A673 (cell line): ENCODE measurements around the gene SYT7. TPM values are rescaled to one million over a fixed set of nuclear protein-coding genes. Genes with fewer than 3 reads are reported as not detected.
A peak's percentile ranks its signal among the peaks of the same experiment; 100 is the strongest.

Experiments
- BruUV-seq: library from RNA; stranded (reverse); fragments of 400-500 nt; replicated peaks from 2 replicates; lab custom pipeline; 2021; lab: Mats Ljungman, UMichigan
- CTCF ChIA-PET: fragments of 300-600 bp; sonication (Branson Sonifier 250); formaldehyde crosslinking; loops from one replicate; lab custom pipeline; 2022; ENCODE audit warnings: antibody characterized with exemption; lab: Charles Lee
- POLR2A ChIA-PET: fragments of 300-600 bp; sonication (Branson Sonifier 250); formaldehyde crosslinking; loops from one replicate; lab custom pipeline; 2022; ENCODE audit warnings: antibody characterized with exemption; ENCODE audit not compliant: low non-redundant PET; lab: Charles Lee
- DNase-seq: peaks from one replicate; pipeline ENCODE4 v3.0.0-alpha.2; 2015; ENCODE audit warnings: low spot score
- H3K27ac ChIP-seq: fragments of 200-600 bp; sonication (generic); 2 replicates; pipeline ENCODE4 v1.5.1; 2016; ENCODE audit warnings: mixed run types, low read depth, mild to moderate bottlenecking, mixed read lengths, antibody characterized with exemption, low read length; ENCODE audit not compliant: poor library complexity, severe bottlenecking
- H3K27me3 ChIP-seq: fragments of 200-600 bp; sonication (generic); replicated peaks from 2 replicates; pipeline ENCODE4 v1.6.1; 2017; ENCODE audit warnings: mixed run types, low read depth, mild to moderate bottlenecking, mixed read lengths, antibody characterized with exemption, low read length; ENCODE audit not compliant: insufficient read depth, poor library complexity
- H3K36me3 ChIP-seq: fragments of 200-600 bp; sonication (generic); 2 replicates; pipeline ENCODE4 v1.6.1; 2016; ENCODE audit warnings: mixed run types, mild to moderate bottlenecking, mixed read lengths, antibody characterized with exemption, low read length; ENCODE audit not compliant: insufficient read depth, poor library complexity, severe bottlenecking
- H3K4me1 ChIP-seq: fragments of 200-600 bp; sonication (generic); 2 replicates; pipeline ENCODE4 v1.6.1; 2017; ENCODE audit warnings: mixed run types, mild to moderate bottlenecking, mixed read lengths, antibody characterized with exemption, low read length; ENCODE audit not compliant: insufficient read depth, poor library complexity, severe bottlenecking
- H3K4me3 ChIP-seq: fragments of 200-600 bp; sonication (generic); 2 replicates; pipeline ENCODE4 v1.5.1; 2016; ENCODE audit warnings: low read depth, mixed run types, mild to moderate bottlenecking, mixed read lengths, low read length; ENCODE audit not compliant: poor library complexity, severe bottlenecking
- H3K9me3 ChIP-seq: fragments of 200-600 bp; sonication (generic); 2 replicates; pipeline ENCODE4 v1.6.1; 2016; ENCODE audit warnings: mixed run types, low read depth, mild to moderate bottlenecking, mixed read lengths, antibody characterized with exemption, low read length; ENCODE audit not compliant: poor library complexity, severe bottlenecking
- CTCF ChIP-seq: fragments of 300-800, 200-600 bp; sonication (generic); conservative IDR thresholded peaks from 2 replicates; pipeline ENCODE4 v1.5.1; 2017; ENCODE audit warnings: low read depth, mild to moderate bottlenecking, antibody characterized with exemption, low read length, moderate library complexity, mixed read lengths
- EZH2 ChIP-seq: fragments of 200-600 bp; sonication (generic); IDR thresholded peaks from 2 replicates; pipeline ENCODE4 v1.6.1; 2017; ENCODE audit warnings: borderline replicate concordance, low read depth, mild to moderate bottlenecking, mixed read lengths, antibody characterized with exemption, low read length; ENCODE audit not compliant: poor library complexity, severe bottlenecking
- intact Hi-C: fragments of 100-400 bp; cut with micrococcal nuclease; formaldehyde crosslinking; loops from one replicate; pipeline ENCODE4 v1.10.0; 2022; ENCODE audit not compliant: unreplicated experiment
- total RNA-seq: library from RNA; stranded (reverse); gene quantifications from 2 replicates; pipeline ENCODE4 v1.2.3, GENCODE V29; 2021

The SYT7 gene
- total RNA-seq, 1 experiment from 2014 or later, result 1.3 TPM

- no peaks in the 10 kb centered on the region for H3K36me3 ChIP-seq
- intact Hi-C loops, result no loop called here
- no peak for DNase-seq
- CTCF ChIA-PET, result interaction anchor here (1.2 to 1.5 kb wide), 2 partner anchors 12 to 23 kb away, joined by 3 to 8 read pairs; no protein-coding TSS in a partner anchor
- H3K4me1 ChIP-seq, result peaks cover 53% of the 10 kb centered on the region
- BruUV-seq, result no TSS peak
- no peaks in the 10 kb centered on the region for H3K27me3 ChIP-seq
- POLR2A ChIA-PET, result no interaction called here
- TF ChIP-seq CTCF (no peak), EZH2 (no peak)
- H3K27ac ChIP-seq, result peak overlapping the region; percentile 76
- no peak overlapping the region for H3K4me3 ChIP-seq
- H3K9me3 ChIP-seq, result no peaks in the 10 kb centered on the region
Observed at GRCh38 chr11:61505106-61505505, 75.8 kb downstream of the SYT7 start.

- Histone ChIP-seq H3K27ac (no peak overlapping the region), H3K4me1 (peaks cover 51% of the 10 kb centered on the region), H3K27me3 (no peaks in the 10 kb centered on the region), H3K4me3 (no peak overlapping the region), H3K9me3 (no peaks in the 10 kb centered on the region), H3K36me3 (no peaks in the 10 kb centered on the region)
- no peak for DNase-seq
- ChIA-PET POLR2A (no interaction called here), CTCF (no interaction called here)
- TF ChIP-seq EZH2, result no peak
- intact Hi-C loops, result no loop called here
- BruUV-seq, result no TSS peak
Observed at GRCh38 chr11:61503135-61503770, 77.6 kb downstream of the SYT7 start.

GRCh38 chr11:61502522-61502921 lies 78.4 kb downstream of the SYT7 start:
- Histone ChIP-seq H3K4me1 (peaks cover 44% of the 10 kb centered on the region), H3K27me3 (no peaks in the 10 kb centered on the region), H3K4me3 (no peak overlapping the region), H3K9me3 (no peaks in the 10 kb centered on the region), H3K36me3 (no peaks in the 10 kb centered on the region), H3K27ac (no peak overlapping the region)
- intact Hi-C loops, result no loop called here
- ChIA-PET POLR2A (no interaction called here), CTCF (interaction anchor here (1.2 kb wide), 1 partner anchor 14 kb away, joined by 3 read pairs; no protein-coding TSS in a partner anchor)
- no peak for DNase-seq
- TF ChIP-seq CTCF (no peak), EZH2 (no peak)
- BruUV-seq, result no TSS peak
